NCI-H526 (cell line): ENCODE data around the gene PSMB7.
"Not testable (repeated sequence)": the region's sequence is repeated elsewhere in the genome, so short reads cannot be mapped to it uniquely, and the experiment has no call there.

Experiments used
- DNase-seq, 2 experiments: peaks; one replicate each; lab custom pipeline; 2025; lab: John Stamatoyannopoulos, UW

The PSMB7 gene

DNA sequence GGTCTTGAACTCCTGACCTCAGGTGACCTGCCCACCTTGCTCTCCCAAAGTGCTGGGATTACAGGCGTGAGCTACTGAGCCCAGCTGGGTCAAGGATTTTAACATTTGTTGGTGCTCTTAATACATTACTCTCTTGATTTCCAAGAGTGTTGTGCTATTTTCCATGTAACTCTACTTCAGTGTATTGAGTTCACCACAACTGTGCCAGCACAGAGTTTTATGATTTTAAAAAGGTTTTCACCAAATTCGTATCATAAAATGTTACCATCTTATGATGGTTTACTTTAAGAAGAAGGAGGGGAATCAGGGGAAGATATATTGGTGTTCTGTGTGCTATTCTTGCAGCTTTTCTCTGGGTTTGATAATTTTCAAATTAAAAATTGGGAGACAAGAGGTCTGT lies 28.4 kb upstream of the PSMB7 start:
- DNase-seq: no peak

DNA sequence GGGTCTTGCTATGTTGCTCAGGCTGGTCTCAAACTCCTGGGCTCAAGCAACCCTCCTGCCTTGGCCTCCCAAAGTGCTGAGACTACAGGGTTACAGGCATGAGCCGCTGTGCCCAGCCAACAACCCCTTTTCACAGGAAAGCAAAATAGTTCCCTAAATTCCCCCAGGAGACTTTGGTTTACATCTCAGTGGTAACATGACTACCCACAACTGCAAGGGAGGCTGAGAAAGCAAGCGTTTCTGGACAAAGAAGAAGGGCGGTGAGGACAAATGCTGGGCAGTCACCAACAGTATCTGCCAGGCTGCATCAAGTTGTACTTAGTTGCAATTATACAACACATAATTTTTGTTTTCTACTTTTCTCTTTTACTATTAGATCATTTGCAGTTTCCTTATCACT lies 27.6 kb upstream of the PSMB7 start:
- no peak for DNase-seq

GRCh38 chr9:124442379-124442778 lies 27.1 kb upstream of the PSMB7 start:
- DNase-seq: no peak

- no peak for DNase-seq
These were observed 26.0 kb upstream of the PSMB7 start for GRCh38 chr9:124441291-124441690.

DNA sequence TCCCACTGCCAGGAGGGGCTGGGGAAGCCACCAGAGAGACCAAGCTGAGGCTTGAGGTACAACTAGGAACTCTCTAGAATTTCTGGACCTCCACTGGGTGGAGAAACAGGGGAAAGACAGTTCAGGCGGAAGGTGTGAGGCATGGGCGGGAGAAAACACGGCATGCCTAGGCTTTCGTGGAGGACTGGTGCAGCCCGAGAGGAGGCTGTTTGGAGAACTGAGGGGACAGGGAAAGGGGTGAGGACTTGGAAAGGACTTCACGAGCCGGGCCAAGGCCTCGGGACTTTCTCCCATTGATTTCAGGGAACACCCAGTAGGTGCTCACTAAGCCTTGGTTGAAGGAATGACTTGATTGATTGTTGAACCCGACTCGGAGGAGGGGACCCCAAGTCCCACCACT lies 25.5 kb upstream of the PSMB7 start:
- DNase-seq: no peak

GRCh38 chr9:124439686-124440243 lies 24.5 kb upstream of the PSMB7 start:
- DNase-seq: no peak

DNA sequence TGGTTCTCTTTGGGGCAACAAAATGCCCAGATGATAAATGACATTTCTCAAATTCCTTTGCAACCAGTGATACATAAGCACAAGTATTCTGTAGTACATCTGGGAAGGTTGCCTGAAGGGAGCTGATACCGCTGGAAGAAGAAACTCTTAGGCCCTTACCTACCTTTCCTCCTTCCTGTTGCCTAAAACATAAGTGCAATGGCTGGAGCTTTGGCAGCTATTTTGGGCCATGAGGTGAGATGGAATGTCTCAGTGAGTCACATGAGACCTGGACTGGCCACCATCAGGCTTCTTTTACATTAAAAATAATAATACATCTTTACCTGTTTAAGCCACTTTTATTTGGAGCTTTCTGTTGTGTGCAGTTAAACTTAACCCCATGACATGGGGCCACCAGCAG lies 23.8 kb upstream of the PSMB7 start:
- DNase-seq: no peak

- DNase-seq: no peak
These were observed 22.8 kb upstream of the PSMB7 start for GRCh38 chr9:124438091-124438490.

DNA sequence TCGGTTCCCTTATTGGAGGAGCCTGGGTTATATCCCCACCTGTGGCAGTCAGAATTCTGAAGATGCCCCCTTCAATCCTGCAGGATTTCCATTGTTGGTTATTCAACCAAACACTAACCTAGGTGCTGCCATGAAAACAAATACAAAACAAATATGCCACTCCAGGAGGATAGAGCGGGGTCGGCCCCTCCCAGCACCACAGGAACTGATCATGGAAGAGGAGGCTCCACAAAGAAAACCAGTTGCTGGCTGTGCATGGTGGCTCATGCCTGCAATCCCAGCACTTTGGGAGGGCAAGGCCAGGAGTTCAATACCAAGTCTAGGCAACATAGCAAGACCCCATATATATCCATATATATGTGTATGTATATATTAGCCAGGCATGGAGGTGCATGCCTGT lies 21.8 kb upstream of the PSMB7 start:
- DNase-seq: no peak

DNA sequence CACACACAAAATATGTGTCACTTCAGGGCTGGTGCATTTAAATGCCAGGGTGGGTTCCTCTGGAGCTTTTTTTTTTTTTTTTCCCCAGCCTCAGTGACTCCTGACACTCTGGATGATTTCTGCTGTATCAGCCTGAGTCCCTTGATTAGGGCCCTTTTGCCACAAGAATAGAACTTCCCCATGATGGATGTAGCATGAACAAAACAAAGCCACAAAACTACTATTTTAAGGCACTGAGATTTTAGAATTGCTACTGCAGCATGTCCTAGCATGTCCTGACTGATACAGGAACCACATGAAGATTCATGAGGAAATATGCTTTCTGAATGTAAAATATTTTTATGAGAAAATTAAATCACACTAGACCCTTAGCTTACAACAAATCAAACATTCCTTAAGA lies 21.1 kb upstream of the PSMB7 start:
- no peak for DNase-seq

- DNase-seq: no peak
These were observed 14.3 kb upstream of the PSMB7 start for GRCh38 chr9:124429530-124429867.

GRCh38 chr9:124428751-124429529 lies 13.7 kb upstream of the PSMB7 start:
- DNase-seq: no peak

DNA sequence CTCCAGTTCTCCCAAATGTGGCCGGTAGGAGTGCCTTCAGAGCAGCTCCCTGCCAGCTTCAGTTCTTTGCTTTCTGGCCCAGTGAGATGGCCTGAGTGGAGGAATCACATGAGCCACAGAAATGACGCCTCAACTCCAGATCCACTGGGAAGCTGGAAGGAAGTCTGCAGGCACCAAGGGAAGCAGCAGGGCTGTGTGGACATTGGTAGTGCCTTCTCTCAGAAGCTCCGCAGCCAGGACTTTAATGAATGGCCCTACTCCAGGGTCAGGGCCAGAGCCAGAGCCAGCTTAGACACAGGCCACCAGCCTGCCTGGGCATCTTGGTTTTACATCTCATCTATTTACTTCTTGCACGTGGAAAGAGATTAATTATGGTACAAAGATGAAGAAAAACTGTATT lies 12.0 kb upstream of the PSMB7 start:
- no peak for DNase-seq

- no peak for DNase-seq
These were observed 11.1 kb upstream of the PSMB7 start for GRCh38 chr9:124426361-124426760.

GRCh38 chr9:124425733-124426132 lies 10.5 kb upstream of the PSMB7 start:
- not testable (repeated sequence) for DNase-seq

- DNase-seq: no peak
These were observed 8.3 kb upstream of the PSMB7 start for GRCh38 chr9:124423591-124423990.

DNA sequence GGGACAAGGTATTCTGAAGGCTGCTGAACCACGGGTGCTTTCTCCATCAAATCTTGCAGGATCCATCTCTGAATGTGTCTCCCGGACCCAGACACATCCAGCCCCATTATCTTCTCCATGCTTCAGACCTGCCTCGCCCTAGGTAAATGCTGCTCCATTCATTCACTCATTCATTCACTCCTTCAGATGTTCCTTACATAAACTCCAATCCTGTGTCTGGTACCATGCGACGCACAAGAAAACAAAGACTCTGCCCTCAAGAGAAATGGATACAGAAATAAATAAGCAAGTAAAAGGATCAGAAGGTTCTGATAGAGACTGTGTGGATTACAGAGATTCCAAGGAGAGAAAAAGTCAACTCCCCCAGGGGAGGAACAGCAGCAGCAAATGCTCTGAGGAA lies 7.9 kb upstream of the PSMB7 start:
- no peak for DNase-seq

GRCh38 chr9:124420991-124421543 lies 5.8 kb upstream of the PSMB7 start:
- peak; percentile 72 to 83 for DNase-seq

DNA sequence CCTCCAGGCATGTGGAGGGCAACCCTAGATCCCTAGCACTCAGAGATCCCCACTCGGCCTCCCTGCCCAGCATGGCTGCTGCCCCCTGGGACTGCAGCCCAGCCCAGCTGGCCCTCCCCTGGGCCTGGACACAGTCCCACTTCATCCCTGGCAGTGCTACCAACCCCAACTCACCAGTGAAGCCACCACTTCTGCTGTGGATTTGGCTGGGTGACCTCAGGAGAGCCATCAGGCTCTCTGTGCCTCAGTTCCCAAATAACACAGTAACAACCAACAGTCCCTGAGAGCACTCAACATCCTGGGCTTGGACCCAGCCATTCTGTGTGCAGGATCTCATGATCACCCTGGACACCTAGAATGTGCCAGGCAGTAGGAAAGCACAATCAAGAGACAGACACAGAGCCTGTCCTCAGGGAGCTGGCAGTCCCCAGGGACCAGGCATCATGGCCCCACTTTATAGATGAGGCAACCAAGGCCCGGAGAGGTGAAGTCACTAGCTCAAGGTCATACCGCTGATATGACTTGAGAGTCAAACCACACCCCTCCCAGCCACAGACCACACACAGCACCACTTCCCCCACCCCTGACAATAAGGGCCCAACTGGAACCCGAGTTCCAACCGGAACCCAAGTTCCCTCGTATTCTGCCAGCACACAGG lies 4.7 kb upstream of the PSMB7 start:
- DNase-seq: no peak

DNA sequence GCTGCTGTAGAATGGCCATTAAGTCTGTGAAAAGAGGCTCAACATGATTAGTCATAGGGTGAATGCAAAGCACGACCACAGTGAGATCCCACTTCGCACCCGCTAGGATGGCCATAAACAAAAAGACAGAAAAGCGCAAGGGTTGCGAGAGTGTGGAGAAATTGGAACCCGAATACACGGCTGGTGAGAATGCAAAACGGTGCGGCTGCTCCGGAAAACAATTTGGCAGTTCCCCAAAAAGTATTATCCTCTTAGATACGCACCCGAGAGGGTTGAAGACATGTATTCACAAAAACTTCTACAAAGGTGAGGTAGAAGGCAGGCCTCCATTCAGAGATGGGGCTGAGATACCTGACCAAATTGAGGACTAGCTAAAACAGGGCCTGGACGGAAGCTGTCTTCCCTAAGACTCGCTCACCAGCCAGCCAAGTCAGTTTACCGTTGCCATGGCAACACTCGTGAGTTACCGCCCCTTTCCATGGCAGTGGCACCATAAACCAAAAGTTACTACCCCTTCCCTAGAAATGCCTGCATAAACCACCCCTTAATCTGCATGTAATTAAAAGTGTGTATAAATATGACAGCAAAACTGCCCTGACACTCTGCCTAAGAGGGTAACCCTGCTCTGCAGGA lies 726 bp upstream of the PSMB7 start:
- DNase-seq: no peak

- DNase-seq: no peak
These were observed 630 bp downstream of the PSMB7 start for GRCh38 chr9:124414612-124415011.

DNA sequence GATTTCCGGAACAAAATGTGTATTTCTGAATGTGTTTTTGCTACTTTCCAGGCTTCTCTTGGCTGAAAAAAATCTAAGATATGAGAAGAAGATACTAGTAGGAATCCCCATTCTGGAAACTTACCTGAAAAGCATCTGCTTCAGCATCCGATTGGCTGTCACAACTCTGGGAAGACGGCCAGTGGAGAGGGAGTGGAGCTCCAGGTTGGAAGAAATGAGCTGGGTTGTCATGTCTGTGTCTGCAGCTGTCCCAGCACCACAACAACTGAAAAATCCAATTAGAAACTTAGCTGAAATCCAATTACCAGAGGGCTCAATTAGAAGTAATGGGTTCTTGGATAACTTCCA lies 3.0 kb downstream of the PSMB7 start:
- DNase-seq: no peak
